Fibroblast of lung (primary cell): Measurements from ENCODE around the gene TLX2. TPM values are rescaled to one million over a fixed set of nuclear protein-coding genes. Genes with fewer than 3 reads are reported as not detected.

Experiments
- DNase-seq, 2 donors: peaks; one replicate each; pipeline versions ENCODE4 v3.0.0 to v3.0.0-alpha.2; 2010; ENCODE audit warnings: low read depth in 2 of 2
- H2AFZ ChIP-seq: 2 replicates; pipeline ENCODE4 v1.5.1; 2012; ENCODE audit warnings: low read length, control low read depth, inconsistent platforms
- H3K27ac ChIP-seq: 2 replicates; pipeline ENCODE4 v1.5.1; 2011; ENCODE audit warnings: low read length, control low read depth; ENCODE audit not compliant: insufficient read depth
- H3K27me3 ChIP-seq: 2 replicates; pipeline ENCODE4 v1.5.1; 2011; ENCODE audit warnings: mild to moderate bottlenecking, low read length; ENCODE audit not compliant: control insufficient read depth, insufficient read depth
- H3K36me3 ChIP-seq: 2 replicates; pipeline ENCODE4 v1.5.1; 2011; ENCODE audit warnings: low read length; ENCODE audit not compliant: control insufficient read depth, insufficient read depth
- H3K4me1 ChIP-seq: 2 replicates; pipeline ENCODE4 v1.5.1; 2011; ENCODE audit warnings: low read length; ENCODE audit not compliant: control insufficient read depth, insufficient read depth; ENCODE audit errors: extremely low read depth
- H3K4me2 ChIP-seq: 2 replicates; pipeline ENCODE4 v1.5.1; 2011; ENCODE audit warnings: low read length, control low read depth; ENCODE audit not compliant: insufficient read depth; ENCODE audit errors: extremely low read depth
- H3K4me3 ChIP-seq, 4 experiments: fragments of 200-600 bp in 1 of 4; sonication (generic) in 1 of 4; replicated peaks in 1 of 4; 2 replicates each; pipeline ENCODE4 v1.5.1; 2011 to 2016; ENCODE audit warnings: low read length in 4 of 4, low read depth in 3 of 4, mild to moderate bottlenecking in 3 of 4, control low read depth in 2 of 4, inconsistent platforms in 1 of 4, mixed read lengths in 1 of 4; ENCODE audit not compliant: insufficient read depth in 1 of 4; ENCODE audit errors: control extremely low read depth in 1 of 4
- H3K79me2 ChIP-seq: 2 replicates; pipeline ENCODE4 v1.5.1; 2012; ENCODE audit warnings: mild to moderate bottlenecking, low read length, inconsistent platforms; ENCODE audit not compliant: control insufficient read depth, insufficient read depth
- H3K9ac ChIP-seq: 2 replicates; pipeline ENCODE4 v1.5.1; 2011; ENCODE audit warnings: mild to moderate bottlenecking, low read length, control low read depth; ENCODE audit not compliant: insufficient read depth
- H3K9me3 ChIP-seq: 2 replicates; pipeline ENCODE4 v1.5.1; 2012; ENCODE audit warnings: low read depth, low read length; ENCODE audit not compliant: control insufficient read depth, insufficient read depth
- H4K20me1 ChIP-seq: 2 replicates; pipeline ENCODE4 v1.5.1; 2011; ENCODE audit warnings: low read length; ENCODE audit not compliant: control insufficient read depth, insufficient read depth; ENCODE audit errors: extremely low read depth
- EZH2 ChIP-seq: IDR thresholded peaks from 2 replicates; pipeline ENCODE4 v1.5.1; 2012; ENCODE audit warnings: low read length, control low read depth, mild to moderate bottlenecking; ENCODE audit errors: missing control alignments
- polyA plus RNA-seq, 2 donors: library from polyadenylated mRNA; depleted of rRNA in 1 of 2; stranded (reverse) in 1 of 2; unstranded in 1 of 2; fragments of >200 nt; gene quantifications; 2 replicates each; pipeline ENCODE4 v1.2.1, GENCODE V29; 2011 to 2012; ENCODE audit warnings: missing spikeins in 1 of 2
- total RNA-seq: library from RNA; depleted of rRNA; stranded (reverse); fragments of >200 nt; gene quantifications from 2 replicates; pipeline ENCODE4 v1.2.1, GENCODE V29; 2014
- TF ChIP-seq, protein P1 (sequence below), 2 donors: IDR thresholded peaks in 1 of 2; conservative IDR thresholded peaks in 1 of 2; 1 replicate in 1 of 2; 2 replicates in 1 of 2; pipeline ENCODE4 v1.5.1; 2011 to 2012; ENCODE audit warnings: low read length in 2 of 2, control low read depth in 1 of 2, inconsistent platforms in 1 of 2, low read depth in 1 of 2, mild to moderate bottlenecking in 1 of 2

The TLX2 gene
- total and polyA plus RNA-seq, 2 donors (not counting 1 experiment from before 2014, with no cell fraction given), result under 0.01 TPM; not detected in 1

DNA sequence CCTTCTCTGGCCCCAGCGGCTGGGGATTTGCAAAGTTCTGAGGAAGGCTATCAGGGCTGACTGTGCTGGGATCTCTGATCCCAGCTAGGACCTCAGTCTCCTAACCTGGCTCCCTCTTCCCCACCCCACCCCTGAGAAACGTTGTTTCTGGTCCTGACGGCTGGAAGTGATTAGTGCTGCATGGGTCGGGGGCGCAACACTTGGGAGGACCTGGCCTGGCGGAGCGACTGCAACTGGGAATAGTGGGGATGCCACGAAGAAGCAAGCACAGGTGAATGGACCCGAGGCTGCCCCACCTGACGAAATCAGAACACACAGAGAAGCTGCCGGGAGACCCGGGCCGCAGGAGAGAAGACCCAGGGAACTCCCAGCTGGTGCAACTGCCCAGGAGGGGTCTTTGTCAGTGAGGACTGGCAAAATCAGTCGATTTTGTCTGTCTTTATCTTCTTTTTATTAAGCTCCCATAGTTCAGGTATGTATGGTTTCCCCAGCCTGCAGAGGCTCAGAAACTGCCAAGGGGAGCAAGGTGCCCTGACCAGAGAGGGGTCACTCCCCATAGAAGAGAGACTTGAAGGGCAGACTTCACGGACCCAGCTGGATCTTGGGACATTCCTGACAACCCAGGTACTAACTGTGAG is 14.2 kb upstream of the TLX2 start:
- Histone ChIP-seq H3K27ac (no peak overlapping the region), H3K79me2 (no peaks in the 10 kb centered on the region), H3K4me1 (peaks cover 9% of the 10 kb centered on the region), H3K9ac (no peak overlapping the region), H3K36me3 (peaks cover 2% of the 10 kb centered on the region), H3K27me3 (no peaks in the 10 kb centered on the region), H2AFZ (no peak overlapping the region), H3K4me2 (peak overlapping the region; percentile 98), H3K9me3 (no peaks in the 10 kb centered on the region), H4K20me1 (no peaks in the 10 kb centered on the region), H3K4me3 (peak overlapping the region in 2 of 4 experiments; percentile 44 to 58)
- DNase-seq, result no peak
- TF ChIP-seq EZH2, result no peak
- TF ChIP-seq, protein P1, sequence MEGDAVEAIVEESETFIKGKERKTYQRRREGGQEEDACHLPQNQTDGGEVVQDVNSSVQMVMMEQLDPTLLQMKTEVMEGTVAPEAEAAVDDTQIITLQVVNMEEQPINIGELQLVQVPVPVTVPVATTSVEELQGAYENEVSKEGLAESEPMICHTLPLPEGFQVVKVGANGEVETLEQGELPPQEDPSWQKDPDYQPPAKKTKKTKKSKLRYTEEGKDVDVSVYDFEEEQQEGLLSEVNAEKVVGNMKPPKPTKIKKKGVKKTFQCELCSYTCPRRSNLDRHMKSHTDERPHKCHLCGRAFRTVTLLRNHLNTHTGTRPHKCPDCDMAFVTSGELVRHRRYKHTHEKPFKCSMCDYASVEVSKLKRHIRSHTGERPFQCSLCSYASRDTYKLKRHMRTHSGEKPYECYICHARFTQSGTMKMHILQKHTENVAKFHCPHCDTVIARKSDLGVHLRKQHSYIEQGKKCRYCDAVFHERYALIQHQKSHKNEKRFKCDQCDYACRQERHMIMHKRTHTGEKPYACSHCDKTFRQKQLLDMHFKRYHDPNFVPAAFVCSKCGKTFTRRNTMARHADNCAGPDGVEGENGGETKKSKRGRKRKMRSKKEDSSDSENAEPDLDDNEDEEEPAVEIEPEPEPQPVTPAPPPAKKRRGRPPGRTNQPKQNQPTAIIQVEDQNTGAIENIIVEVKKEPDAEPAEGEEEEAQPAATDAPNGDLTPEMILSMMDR (conservative IDR thresholded peaks at IDR 0.05 in 1 of 2, IDR thresholded peaks at IDR 0.05 in 1 of 2; ENCODE audit: low read depth in 1 of 2, low read length in 2 of 2), result no peak

DNA sequence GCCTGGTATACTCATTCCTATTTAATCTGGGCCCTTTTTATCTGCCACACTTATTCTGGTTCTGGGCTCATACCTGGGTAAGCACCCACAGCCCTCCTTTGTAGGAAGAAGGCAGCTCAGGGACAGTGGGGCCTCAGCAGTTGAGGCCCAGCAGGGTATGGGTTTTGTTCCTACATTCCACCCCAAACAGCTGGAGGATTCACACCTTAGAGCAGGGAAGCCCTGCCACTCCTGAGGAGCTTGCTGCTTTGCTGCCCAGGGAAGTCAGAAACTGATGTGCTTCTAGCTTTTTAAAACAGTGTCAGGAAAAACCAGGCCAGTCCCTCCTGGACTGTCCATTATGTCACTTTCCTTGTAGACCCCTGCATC is 13.7 kb upstream of the TLX2 start:
- Histone ChIP-seq H3K79me2 (peaks cover 3% of the 10 kb centered on the region), H2AFZ (no peak overlapping the region), H3K9me3 (no peaks in the 10 kb centered on the region), H3K36me3 (peaks cover 2% of the 10 kb centered on the region), H3K9ac (no peak overlapping the region), H3K4me2 (no peak overlapping the region), H3K4me1 (peaks cover 11% of the 10 kb centered on the region), H4K20me1 (no peaks in the 10 kb centered on the region), H3K27ac (no peak overlapping the region), H3K4me3 (no peak overlapping the region), H3K27me3 (no peaks in the 10 kb centered on the region)
- TF ChIP-seq, protein P1 (conservative IDR thresholded peaks at IDR 0.05 in 1 of 2, IDR thresholded peaks at IDR 0.05 in 1 of 2; ENCODE audit: low read depth in 1 of 2, low read length in 2 of 2), result no peak
- TF ChIP-seq EZH2, result no peak
- no peak for DNase-seq

DNA sequence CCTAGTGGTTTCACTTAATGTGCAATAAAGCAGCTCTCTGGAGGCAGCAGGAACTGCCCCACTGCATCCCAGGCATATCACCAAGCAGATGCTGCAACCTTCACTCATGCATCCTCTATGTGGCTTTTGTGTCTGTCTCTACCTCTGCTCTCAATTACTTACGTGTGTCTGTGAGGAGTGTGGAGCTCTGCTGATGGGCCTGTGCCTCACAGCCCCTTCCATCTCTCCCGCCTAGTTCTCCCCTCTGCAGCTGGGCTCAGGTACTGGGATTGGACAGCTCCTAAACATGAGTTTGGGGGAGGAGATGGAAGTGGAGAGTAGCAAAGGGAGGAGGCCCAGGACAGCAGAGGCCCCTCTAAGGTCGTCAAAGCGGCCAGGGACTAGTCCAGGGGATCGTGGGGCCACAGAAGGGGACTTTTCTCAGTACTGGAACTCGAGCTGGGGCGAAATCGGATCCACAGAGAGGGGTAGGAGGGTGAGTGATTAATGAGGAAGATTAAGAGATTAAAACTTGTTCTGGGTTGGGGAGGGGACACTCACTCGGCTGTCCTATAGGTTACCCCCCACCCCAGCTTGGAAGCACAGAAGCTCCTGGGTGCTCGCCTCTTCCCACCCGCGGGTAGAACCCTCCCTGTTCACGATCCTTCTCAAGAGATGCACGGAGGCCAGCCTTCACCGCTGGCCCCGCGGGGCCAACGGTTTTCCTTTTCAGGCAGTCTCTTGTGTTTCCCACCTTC is 12.7 kb upstream of the TLX2 start:
- H3K9ac ChIP-seq, result no peak overlapping the region
- H3K4me1 ChIP-seq, result peaks cover 14% of the 10 kb centered on the region
- no peak overlapping the region for H3K27ac ChIP-seq
- no peak overlapping the region for H2AFZ ChIP-seq
- peaks cover 9% of the 10 kb centered on the region for H3K79me2 ChIP-seq
- no peaks in the 10 kb centered on the region for H3K9me3 ChIP-seq
- no peak overlapping the region for H3K4me3 ChIP-seq
- TF ChIP-seq EZH2, result no peak
- TF ChIP-seq, protein P1 (conservative IDR thresholded peaks at IDR 0.05 in 1 of 2, IDR thresholded peaks at IDR 0.05 in 1 of 2; ENCODE audit: low read depth in 1 of 2, low read length in 2 of 2), result no peak
- H4K20me1 ChIP-seq, result no peaks in the 10 kb centered on the region
- DNase-seq, result no peak
- peaks cover 2% of the 10 kb centered on the region for H3K36me3 ChIP-seq
- no peaks in the 10 kb centered on the region for H3K27me3 ChIP-seq
- no peak overlapping the region for H3K4me2 ChIP-seq
